Fibroblast of the conjunctiva (primary cell): ENCODE measurements around the gene OPCML.

Source experiments
- DNase-seq: peaks from one replicate; pipeline ENCODE4 v3.0.0-alpha.2; 2010; ENCODE audit warnings: low read depth

The OPCML gene

DNA sequence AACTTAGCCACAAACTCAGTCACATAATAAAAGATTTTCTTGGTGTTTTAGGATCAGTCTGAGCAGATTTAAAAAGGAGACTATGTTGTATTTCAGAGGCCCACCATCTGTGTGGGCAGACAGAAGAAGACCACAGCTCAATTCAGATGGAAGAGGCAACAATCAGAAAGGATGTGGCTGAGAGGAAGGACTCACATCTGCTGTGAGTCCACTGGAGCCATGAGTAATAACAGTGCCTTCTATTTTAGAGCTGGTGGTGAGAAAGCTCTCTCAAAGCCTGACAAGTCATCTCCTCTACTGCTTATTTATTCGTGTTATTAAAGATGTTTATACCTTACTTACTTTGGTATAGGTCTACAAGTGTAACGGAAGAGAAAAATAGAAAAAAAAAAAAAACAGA, 357.2 kb downstream of the OPCML start:
- no peak for DNase-seq

GRCh38 chr11:133173810-133174412, 358.4 kb downstream of the OPCML start:
- DNase-seq = no peak

GRCh38 chr11:133172349-133172748, 360.0 kb downstream of the OPCML start:
- DNase-seq = no peak

DNA sequence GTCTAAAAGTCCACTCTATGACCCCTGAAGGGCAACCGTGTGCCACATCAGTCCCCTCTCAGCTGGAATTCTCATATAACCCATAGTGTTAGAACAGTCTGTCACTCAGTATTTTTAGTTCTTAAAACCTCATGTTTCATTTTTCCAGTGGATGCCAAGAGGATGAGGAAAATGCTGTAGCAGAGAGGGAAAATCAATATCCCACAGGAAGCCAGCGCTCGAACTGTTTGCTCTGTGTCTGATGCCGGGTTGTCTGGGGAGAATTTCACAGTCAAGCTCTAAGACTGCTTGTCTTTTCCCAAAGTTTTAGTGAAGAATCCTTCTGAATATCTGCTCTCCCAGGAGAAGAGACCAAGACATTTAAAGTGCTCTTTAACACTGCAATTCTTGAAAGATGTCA, 360.9 kb downstream of the OPCML start:
- no peak for DNase-seq

- DNase-seq = no peak
These were observed 364.3 kb downstream of the OPCML start for GRCh38 chr11:133168016-133168415.

- no peak for DNase-seq
These were observed 365.6 kb downstream of the OPCML start for GRCh38 chr11:133166662-133167061.

DNA sequence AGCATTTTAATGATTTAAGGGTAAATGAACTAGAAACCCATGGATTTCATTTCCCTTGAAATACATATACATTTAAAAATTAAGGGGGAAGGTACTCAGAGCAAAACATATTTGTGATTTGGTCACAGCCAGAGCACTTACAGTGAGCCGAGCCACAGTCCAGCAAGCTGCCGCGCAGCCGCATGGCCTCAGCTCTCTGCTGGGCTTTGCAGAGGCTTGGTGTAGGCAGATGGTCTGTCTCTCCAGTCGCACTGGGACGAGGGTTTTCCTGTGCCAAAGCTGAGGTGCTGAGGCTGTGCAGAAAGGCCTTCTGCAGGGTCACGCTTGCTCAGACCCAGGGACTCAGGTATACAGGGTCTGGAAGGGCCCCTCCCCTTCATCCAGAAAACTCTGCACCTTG, 367.3 kb downstream of the OPCML start:
- no peak for DNase-seq

DNA sequence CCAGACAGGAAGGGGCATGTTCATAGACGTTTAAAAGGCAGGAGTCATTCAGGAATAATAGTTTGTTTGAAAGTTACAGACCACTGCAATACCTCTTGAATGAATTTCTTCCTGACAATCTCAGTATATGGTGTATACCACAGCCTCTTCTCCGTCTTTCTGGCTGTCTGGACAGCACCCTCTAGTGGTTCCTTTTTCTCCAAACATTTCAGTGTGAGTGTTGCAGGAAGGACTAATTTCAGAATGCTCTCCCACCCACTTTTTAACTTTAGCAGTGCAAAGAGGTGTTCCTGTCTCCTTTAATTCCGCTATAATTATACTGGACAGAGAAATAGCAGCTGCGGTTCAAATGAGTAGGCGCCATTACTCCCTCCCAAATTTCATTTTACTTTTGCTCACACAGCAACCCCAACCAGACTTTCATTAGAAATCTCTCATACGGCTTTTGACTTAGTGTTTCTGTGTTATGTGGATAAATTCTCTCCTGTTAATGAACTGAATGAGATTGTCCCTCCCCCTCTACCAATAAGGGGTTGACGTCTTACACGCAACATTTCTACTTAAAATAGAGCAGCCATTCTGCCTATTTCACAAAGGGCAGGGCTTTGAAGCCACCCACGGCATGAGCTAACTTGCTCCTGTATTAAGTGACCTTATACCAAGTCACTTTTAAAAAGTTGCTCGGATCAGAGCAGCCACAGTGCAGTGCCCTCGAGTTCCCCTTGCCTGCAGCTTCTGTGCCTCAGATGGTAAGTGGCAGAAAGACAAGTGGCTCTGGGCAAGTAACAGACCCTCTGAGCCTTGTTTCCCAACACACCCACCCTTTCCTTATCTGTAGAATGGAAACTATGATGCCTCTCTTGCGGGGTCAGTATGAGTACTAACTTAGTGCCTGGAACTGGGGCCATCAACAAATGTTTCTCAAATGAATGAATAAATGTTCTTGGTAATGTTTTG, 368.6 kb downstream of the OPCML start:
- DNase-seq = peak; percentile 5

GRCh38 chr11:133162227-133162626, 370.1 kb downstream of the OPCML start:
- DNase-seq = no peak

GRCh38 chr11:133160754-133161153, 371.5 kb downstream of the OPCML start:
- DNase-seq = no peak

DNA sequence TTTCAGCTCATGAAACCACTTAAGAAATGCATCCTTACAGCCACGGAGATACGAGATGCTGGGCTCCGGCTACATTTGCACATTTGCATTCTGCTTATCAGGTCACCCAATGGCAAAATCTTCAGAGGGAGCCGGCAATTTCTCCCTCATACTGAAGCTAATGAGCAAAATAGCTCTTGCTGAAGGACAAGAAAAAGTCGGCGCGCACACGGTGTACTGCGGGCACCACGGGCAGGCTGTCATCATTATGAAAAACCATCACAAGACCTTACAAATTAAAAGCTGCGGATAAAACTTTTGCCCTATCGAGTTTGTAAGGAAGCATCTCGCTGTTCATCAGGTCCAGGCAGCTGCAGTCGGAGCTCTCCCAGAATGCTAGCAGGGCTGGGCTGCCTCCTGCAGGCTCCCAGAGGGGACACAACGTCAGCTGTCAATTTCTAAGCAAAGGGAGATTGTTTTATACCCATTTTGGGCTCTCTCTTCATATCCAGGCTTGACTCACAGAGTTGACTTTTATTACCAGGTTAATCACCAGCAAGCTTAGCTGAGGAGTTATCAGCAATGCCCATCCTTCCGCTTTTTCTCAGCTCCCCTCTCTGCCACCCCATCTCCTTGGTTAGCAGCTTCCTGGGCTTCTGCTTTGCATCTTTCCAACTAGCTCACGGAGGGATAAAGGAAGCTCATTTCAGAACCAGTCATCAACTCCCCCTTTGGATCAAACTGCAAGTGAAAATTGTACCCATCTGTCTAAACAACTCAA, 375.1 kb downstream of the OPCML start:
- no peak for DNase-seq

DNA sequence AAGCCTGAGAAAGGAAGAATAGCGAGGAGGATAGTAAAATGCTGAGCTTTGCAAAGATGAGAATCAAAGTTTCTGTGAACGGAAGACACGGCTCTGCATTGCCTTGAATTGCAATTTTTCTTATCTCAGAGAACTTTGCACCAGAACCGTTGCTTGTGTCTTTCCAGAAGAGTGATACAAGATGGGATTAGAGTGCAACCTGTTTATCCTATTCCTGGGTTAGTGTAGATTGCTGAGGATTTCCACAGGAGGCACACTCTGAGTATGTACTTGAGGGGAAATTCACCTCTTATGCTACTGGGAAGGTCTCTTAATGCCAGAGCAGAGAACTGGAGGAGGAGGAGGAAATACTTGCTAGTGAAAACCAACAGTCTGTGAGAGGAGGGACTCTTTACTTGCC, 377.5 kb downstream of the OPCML start:
- DNase-seq = no peak

- DNase-seq = no peak
These were observed 378.2 kb downstream of the OPCML start for GRCh38 chr11:133154076-133154475.

DNA sequence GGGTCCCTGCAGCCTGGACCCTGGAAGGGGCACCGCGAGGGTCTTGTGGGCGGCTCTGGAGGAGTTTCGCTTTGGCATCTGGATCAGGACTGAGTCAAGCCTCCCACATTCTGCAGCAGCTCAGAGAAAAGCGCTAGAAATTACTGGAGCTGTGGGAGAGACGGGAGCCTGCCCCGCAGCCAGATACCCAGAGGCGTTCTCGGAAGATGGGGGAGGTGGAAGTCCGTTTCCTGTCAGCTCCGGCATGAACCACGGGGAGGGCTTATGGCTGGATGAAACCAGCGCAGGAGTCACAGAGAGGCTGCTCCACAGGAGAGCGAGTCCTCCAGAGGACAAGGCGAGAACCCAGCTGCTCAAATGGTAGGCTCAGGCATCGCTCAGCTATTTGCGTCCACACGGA, 379.3 kb downstream of the OPCML start:
- no peak for DNase-seq

- DNase-seq = no peak
These were observed 382.6 kb downstream of the OPCML start for GRCh38 chr11:133149698-133150097.

- DNase-seq = no peak
These were observed 384.7 kb downstream of the OPCML start for GRCh38 chr11:133147625-133148024.

DNA sequence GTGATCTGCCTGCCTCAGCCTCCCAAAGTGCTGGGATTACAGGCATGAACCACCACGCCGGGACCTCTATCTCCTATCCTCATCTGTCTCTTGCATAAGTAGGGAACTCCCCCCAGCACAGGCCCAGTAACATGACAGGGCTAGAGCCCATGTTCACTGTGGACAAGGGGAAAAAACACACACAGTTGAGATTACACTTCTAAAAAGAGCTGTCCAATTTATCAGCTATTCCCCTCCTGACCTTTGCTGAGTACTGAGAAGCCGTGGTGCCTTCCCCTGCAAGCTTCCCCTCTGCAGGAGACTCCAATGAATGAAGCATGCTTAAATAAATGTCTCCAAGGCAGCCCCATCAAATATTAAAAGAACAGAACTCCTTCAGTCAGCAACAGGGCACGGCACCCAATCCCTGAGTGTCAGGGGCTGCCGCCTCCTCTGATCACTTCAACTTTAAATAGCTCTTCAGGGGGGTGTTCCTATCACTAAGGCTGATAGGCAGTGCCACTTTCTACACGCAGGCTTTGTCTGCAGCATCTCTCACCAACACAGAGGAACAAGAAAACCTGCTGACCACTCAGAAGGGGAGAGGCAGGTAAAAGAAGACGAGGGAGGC, 385.5 kb downstream of the OPCML start:
- DNase-seq = no peak

DNA sequence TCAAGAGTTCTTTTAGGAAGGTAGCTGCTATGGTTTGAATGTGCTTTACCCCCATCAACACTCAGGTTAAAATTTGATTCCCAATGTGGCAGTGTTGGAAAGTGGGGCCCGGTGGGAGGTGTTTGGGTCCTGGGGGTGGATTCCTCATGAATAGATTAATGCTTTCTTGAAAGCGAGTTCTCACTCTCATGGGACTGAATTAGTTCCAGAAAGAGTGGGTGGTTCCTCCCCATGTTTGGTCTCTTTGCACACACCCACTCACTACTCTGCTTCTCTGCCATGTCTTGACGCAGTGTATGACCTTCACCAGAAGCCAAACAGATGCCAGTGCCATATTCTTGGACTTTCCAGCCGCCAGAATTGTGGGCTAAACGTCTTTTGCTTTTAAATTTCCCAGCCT, 394.4 kb downstream of the OPCML start:
- no peak for DNase-seq

- no peak for DNase-seq
These were observed 395.0 kb downstream of the OPCML start for GRCh38 chr11:133137270-133137669.

GRCh38 chr11:133136376-133136775, 395.9 kb downstream of the OPCML start:
- DNase-seq = no peak

DNA sequence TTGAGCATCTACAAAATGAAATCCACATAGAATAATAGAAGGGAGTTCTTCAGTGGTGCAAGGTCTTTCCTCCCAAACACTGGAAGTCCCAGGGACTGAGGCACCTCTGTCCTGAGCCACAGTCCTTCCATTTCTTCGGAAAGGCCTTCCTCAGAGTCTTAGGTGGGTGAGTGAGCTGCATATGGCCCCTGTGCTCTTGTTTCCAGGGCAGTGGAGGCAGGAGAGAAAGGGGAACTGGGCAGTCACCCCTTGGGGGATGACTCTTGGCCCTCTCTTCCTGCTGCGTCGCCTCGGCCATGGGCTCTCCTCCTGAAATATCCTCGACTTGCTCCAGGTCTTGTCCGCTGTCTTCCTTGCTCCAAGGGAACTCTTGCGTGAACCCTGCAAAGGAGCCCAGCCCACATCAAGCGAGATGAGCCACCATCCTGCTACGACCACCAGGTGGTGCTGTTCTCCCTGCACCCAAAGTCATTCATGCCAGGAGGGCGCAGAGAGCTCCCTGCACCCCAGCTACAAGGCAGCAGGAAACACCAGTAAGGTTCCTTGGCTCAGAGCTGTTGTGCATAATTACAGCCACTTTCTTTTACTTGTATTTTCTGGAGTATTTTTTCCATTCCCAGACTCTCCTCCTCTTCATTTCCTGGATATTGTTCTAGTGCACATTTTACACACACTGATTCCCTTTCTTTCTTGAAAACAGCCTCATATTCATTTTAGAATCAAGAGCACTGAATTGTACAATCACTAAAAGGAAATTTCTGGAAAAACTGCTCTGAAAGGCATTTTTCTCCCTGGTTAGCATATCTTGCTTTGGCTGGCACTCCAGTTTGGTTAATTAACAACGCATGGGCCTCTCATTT, 397.8 kb downstream of the OPCML start:
- DNase-seq = peak; percentile 3
